ENCODE measurements around the gene RC3H1.

DNA sequence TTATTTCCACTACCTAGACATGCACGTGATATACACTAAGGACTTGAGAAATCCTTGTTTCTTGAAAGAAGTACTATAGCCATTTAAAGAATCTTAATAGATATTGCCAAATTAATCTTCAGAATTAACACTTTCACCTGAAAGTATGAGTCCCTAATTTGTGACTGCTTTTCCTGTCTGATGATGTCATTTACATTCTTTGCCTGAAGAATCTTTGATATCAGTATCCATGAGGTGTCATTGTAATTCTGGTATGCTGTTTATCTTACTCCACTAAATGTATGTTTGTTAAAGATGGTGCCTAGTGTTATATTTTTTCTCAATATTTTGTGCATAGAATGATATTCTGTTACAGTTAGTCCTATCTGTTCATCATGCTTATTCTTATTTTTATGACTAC lies 48.5 kb upstream of the RC3H1 start:
- TF ChIP-seq POLR2A (IDR thresholded peaks at IDR 0.05) (no peak), CTCF (IDR thresholded peaks at IDR 0.05) (no peak)

Measured in Peyer's patch (tissue), 4 donors.